ENCODE data around the gene PPP1R14C.

DNA sequence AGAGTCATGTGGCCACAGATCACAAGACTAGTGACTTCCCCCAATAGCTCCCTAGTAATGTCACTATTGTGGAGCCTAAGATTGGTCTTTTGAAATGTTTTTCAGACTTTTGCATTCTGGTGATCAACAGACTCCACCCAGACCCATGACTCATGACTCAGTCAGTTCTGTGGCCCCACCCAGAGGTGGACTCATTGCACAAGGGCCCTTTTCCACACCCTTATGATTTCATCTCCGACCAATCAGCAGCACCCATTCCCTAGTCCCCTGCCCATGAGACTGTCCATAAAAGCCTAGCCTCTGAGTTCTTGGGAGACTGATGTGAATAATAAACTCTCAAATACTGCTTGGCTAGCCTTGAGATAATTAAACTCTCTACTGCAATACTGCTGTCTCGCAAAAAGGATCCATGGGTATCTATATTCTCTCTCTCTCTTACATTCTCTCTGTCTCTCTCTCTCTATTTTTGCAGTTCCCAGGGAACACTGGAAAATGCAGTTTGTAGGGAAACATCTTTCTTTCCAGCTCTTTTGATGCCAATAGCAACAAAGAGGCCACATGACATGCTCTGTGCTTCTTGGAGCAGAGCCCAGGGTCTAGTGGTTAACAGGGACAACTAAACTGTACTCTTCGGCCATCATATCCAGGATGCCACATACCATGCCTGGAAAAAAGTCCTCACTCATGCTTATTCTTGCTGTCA lies 154.6 kb downstream of the PPP1R14C start:
- TF ChIP-seq, protein P1, sequence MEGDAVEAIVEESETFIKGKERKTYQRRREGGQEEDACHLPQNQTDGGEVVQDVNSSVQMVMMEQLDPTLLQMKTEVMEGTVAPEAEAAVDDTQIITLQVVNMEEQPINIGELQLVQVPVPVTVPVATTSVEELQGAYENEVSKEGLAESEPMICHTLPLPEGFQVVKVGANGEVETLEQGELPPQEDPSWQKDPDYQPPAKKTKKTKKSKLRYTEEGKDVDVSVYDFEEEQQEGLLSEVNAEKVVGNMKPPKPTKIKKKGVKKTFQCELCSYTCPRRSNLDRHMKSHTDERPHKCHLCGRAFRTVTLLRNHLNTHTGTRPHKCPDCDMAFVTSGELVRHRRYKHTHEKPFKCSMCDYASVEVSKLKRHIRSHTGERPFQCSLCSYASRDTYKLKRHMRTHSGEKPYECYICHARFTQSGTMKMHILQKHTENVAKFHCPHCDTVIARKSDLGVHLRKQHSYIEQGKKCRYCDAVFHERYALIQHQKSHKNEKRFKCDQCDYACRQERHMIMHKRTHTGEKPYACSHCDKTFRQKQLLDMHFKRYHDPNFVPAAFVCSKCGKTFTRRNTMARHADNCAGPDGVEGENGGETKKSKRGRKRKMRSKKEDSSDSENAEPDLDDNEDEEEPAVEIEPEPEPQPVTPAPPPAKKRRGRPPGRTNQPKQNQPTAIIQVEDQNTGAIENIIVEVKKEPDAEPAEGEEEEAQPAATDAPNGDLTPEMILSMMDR (IDR thresholded peaks at IDR 0.05; ENCODE audit: poor library complexity), result no peak
- no peak for TF ChIP-seq EZH2 (IDR thresholded peaks at IDR 0.05; ENCODE audit: borderline replicate concordance)
